ENCODE data around the gene RNF34.

The RNF34 gene

DNA sequence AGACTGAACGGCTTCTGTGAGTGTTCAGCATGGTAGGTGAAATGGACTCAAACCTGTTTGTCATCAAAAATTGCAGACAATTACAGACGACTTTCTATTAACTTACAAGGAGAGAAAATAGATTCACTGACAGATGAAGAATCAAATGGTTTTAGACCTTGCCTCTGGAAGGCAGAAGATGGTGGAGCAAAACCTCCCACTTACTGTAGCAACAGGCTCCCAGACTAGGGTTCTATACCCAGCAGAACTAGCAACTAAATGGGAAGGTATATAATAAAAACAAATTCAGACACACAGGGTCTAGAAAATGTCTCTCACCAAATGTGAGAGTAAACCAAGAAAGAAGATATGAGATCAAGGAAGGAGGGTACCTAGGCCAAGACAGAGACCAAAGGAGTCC lies 36.8 kb downstream of the RNF34 start:
- in situ Hi-C loops (cut with MboI; ENCODE audit: low sequenced_read_pairs) = no loop called here

DNA sequence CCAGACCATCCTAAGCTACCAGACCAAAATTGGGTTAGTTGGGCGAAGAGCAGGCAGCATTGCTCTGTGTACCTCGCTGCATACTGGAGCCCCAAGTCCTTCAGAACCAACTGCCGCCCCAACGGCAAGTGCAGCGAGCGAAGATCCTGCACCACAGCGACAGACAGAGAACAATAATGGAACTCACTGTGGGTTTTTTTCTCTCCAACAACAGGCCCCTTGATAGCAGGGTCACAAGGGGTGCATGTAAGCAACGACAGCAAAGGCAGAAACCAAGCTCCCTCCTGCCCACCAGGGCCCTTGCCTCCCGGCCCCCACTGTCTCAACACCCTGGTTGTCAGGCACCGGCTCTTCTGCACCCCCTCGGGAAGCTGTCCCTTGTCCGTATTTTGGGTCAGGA lies 39.0 kb downstream of the RNF34 start:
- in situ Hi-C loops (cut with MboI; ENCODE audit: low sequenced_read_pairs) = no loop called here

DNA sequence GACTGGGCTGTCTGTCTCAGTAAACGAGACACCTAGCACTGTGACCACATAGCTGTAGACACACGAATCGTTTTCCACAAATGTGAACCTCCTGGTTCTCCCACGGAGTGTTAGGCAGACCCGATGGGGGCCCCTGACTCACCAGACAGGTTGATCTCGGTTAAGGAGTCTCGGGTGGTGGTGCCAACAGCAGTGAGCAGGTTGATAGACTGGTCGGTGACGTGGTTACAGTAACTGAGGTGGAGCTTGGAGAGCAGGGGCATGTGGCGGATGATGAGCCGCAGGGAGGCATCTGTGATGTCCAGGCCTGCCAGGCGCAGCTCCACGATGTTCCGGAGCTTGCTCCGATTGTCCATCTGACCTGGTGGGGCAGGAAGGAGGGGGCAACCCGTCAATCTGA lies 39.8 kb downstream of the RNF34 start:
- in situ Hi-C loops (cut with MboI; ENCODE audit: low sequenced_read_pairs) = no loop called here

DNA sequence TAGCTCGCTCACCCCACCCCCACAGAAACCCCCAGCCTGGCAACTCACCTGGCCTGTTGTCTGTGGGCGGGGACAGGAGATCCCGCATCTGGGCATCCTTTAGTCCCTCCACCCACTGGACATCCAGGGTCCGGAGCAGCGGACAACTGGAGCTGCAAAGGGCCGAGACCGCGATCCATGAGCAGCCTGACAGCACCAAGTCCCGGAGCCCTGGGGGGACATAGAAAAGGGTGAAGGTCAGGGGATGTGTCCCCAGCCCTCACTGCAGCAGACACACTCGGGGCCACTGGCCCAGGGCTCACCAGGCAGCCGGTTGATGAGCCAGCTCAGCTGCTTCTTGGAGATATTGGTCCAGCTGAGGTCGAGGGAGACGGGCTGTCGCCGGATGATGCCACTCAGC lies 40.9 kb downstream of the RNF34 start:
- in situ Hi-C loops (cut with MboI; ENCODE audit: low sequenced_read_pairs) = no loop called here

DNA sequence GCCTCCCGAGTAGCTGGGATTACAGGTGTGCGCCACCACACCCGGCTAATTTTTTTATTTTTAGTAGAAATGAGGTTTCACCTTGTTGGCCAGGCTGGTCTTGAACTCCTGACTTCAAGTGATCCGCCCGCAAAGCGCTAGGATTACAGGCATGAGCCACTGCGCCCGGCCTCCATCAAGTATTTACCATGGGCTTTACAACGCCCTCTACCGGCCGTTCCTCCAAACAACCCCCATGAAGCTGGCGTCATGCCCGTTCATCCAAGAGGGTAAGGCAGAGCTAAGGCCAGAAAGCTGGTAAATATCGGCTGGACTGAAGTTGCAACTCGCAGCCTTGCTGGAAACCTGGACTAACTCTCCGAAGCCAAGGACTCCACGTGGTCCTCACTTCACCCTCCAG lies 41.6 kb downstream of the RNF34 start:
- in situ Hi-C loops (cut with MboI; ENCODE audit: low sequenced_read_pairs) = no loop called here

DNA sequence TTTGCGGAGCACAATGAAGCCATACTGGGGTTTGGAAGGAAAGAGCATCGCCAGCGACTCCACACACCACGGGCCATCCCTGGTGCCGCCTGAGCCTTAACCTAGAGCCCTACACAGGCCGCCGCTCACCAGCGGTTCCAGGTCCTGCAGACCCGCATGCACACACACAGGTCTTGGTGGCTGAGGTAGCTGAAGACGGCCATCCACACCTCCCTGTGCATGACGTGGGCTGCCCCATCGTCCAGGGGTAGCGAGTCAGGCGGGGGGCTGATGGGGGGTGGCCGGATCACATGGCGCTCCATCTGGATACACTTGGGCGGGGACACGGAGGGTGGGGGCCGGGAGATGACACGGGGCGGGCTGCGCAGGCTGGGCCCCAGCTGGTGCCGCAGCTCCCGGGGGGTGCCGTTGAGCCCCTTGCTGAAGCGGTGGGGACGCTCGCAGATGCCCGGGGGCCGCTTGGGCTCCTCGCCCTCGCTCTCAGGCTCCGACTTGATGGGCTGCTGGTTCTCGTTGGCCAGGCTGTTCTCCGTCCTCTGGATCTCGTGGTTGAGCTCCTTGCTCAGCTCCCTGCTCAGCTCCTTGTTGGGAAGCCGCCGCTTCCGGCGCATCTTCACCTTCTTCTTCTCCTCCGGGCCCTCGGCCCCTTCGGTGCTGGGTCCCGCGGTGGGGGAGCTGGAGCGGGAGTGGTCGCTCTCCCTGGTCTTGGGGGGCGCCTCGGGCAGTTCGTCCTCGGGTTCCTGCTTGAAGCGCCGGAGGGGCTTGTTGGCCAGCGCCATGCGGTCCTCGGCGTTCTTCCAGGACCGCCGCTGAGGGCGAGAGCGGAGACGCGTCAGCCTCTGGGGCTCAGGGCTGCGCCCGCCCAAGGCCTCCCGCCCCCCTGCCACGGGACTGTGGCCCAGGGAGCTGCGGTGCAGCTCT lies 42.4 kb downstream of the RNF34 start:
- in situ Hi-C loops (cut with MboI; ENCODE audit: low sequenced_read_pairs) = no loop called here

DNA sequence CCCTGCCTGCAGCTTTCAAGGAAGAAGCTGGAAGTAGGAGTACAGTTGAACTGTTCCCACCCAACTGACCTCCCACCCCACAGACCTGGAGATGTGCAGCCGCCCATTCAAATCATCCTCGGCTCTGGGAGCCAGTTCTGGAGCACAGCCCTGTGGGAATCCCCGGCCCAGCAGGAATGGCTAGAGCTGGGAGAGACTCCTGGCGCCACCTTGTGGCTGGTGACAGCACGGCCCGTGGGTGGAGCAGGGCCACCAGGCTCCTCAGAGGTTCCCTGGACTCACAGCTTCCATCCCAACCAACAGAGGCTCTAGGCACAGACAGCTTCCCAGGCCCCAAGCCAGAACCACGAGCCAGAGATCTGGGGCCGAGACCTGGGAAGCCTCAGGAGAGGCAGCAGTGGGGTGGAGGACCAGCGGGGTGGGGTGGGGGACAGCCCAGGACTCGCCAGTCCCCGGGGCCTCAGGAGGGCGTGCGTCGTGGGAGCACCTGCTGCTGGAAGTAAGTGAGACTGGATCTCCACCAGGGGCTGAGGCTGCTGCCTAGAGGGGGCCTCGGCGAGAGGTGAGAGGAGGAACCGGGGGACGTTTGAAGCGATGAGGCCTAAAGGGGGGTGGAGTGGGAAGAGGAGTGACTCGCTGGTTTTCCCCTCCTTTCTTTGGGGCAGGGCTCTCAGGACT lies 43.4 kb downstream of the RNF34 start:
- in situ Hi-C loops (cut with MboI; ENCODE audit: low sequenced_read_pairs) = no loop called here

DNA sequence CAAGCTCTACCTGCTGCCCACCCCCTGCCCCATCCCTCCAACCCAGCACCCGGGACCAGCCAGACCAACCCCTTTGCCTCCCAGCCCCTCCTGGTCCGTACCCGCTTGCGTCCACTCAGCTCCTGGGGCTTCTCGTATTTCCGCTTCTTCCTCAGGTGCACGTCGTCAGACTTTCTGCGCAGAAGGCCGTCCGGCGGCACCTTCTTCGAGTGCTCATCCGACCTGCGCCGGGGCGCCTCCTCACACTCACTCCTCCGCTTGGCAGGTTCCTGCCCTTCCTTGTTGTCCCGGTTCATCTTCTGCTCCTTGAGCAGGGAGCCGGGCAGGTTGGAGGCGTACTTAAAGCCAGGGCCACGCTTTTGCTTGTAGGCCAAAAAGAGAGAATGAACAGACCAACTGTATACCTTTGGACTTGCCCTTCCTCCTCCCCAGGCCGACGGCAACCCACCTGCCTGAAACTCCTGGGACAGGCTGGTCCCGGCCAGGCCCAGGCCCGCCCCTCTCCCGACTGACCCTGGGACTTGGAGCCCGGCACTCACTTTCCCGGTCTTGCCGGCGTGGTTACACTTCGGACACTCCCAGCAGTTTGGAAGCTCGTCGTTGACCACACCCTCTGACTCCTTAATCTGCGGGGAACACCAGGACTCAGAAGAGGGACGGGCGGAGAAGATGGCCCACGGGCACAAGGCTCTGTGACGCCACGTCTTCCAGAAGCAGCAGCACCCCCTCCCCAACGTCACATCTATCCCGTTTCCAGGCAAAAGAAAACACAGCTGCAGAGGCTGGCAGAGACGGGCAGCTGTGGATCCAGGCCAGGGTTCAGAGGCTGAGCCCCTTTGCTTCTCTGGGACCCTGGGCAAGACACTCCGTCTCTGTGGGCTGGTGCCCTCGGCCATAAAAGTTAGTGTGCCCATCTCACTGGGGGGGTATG lies 44.3 kb downstream of the RNF34 start:
- in situ Hi-C loops (cut with MboI; ENCODE audit: low sequenced_read_pairs) = no loop called here

DNA sequence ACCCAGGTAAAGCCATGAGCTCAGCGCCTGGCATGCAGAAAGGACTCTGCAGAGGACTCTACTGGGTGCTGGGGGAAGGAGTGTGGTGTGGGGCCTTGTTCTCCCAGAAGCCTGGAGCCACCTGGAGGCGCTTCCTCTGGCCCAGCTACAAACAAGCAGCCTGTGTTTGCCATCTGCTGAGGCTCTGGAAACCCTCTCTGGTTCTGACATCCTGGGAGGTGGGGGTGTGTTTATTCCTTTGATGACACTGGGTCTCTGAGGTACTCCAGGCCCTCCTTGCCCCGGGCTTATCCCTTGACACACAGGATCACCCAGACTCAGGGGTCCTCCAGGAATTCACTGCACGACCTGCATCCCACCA lies 44.9 kb downstream of the RNF34 start:
- in situ Hi-C loops (cut with MboI; ENCODE audit: low sequenced_read_pairs) = no loop called here

DNA sequence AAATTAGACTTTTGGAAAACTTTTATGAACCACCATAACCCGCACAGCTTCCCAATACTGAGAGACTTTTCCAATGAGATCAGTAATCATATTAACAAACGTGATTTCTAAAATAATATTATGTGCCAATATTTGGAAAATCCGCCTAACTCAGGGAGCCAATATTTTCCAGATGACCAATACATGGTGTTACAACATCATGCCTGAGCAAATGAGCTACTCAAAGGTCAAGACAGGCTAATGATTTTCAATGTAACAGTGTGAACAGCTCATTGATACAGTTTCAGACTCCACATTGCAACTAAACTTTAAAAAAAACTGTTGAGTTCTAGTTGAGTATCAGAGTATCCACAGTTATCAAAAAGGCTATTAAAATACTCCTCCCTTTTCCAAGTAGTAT lies 46.8 kb downstream of the RNF34 start:
- in situ Hi-C loops (cut with MboI; ENCODE audit: low sequenced_read_pairs) = no loop called here

DNA sequence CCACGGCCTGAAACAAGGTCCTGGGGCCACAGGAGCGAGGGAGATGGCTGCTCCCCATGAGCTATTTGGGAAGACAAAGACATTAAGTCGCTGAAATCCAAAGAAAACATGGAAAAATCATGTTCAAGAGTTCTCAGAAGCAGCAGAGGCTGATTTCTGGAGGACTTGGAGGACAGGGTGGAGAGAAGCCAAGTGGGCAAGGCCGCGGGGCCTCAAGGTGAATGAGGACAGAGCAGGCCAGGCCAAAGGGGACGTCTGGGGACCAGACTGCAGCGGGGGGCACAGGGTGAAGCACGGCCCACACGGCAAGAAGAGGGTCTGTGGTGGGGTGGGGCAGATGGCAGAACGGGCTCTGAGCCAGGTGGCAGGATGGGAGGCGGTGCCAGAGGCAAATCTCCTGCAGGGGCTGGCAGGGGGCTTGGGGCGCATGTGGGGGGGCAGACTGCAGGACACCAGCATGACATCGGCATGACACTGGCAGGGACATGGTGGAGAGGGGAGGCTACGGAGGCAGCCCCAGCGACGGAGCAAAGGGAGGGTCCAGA lies 48.9 kb downstream of the RNF34 start:
- in situ Hi-C loops (cut with MboI; ENCODE audit: low sequenced_read_pairs) = no loop called here

DNA sequence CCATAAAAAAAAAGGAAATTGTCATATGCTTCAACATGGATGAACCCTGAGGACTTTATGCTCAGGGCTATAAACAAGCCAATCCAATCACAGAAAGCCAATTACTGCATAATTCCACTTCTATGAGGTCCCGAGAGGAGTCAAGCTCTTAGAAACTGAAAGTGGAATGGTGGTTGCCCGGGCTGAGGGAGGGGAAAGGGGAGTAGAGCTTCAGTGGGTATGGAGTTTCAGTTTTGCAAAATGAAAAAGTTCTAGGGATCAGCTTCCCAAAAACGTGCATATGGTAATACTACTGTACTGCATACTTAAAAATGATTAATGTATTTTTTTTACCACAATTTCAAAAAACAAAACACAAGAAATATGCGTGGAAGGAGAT lies 52.0 kb downstream of the RNF34 start:
- in situ Hi-C loops (cut with MboI; ENCODE audit: low sequenced_read_pairs) = no loop called here

DNA sequence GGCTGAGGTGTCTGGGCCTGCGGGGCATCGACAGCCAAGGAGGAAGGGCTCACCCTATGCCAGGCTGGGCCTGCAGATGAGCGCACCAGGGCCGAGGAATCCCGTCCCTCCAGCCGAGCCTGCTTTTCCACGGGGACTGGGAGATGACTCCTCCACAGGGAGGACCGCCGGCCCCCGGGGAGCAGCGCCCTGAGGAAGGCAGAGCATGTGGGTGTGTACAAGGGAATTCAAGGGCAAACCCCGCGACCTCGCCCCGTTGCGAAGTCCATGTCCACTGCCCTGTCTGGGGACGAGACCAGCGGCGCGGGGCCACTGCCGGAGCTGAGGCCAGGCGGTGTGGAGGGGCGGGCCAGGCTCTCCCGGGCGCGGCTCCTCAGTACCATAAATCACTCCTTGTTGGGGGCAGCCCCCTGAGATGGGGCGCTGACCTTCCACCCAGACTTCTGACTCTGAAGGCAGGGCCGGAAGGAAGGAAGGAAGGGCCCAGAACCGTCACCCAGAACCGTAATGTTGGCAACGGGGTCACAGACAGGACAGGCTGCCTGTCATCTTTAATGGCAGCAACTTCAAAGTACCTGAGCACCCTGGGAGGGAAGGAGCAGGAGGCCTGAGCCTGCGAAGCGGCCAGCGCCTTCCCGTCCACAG lies 52.5 kb downstream of the RNF34 start:
- in situ Hi-C loops (cut with MboI; ENCODE audit: low sequenced_read_pairs) = no loop called here

DNA sequence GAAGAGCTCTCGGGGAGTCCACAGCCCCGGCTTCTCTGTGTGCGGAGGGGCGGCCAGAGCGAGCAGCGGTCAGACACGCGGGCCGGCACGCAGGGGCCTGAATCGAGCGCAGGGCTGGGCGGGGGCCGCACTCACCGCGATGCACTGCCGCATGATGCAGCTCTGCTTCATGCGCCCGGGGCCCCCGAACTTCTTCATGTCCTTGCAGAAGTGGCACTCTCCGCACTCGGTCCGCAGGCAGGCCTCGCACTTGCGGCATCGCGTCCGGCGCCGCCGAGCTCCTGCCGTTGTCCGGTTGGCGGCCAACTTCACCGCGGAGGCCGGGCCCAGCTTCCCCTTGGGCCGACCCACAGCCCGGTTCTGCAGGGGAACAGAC lies 53.1 kb downstream of the RNF34 start:
- in situ Hi-C loops (cut with MboI; ENCODE audit: low sequenced_read_pairs) = no loop called here

DNA sequence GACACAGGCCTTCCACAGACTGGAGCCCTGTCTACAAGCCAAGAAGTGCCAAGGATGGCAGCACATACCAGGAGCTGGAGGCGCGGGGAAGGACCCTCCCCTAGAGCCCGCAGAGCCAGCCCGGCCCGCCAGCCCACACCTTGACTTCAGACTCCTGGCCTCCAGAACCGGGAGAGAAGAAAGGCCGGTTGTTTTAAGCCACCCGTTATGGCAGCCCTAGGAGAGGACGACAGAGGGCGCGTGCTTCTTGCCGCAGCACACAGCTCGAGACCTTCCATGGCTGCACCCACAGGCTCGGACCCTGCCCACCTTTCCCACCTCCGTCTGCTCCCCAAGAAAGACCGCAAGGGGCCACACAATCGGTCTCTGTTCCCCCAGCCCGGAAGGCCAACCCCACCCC lies 53.7 kb downstream of the RNF34 start:
- in situ Hi-C loops (cut with MboI; ENCODE audit: low sequenced_read_pairs) = no loop called here

DNA sequence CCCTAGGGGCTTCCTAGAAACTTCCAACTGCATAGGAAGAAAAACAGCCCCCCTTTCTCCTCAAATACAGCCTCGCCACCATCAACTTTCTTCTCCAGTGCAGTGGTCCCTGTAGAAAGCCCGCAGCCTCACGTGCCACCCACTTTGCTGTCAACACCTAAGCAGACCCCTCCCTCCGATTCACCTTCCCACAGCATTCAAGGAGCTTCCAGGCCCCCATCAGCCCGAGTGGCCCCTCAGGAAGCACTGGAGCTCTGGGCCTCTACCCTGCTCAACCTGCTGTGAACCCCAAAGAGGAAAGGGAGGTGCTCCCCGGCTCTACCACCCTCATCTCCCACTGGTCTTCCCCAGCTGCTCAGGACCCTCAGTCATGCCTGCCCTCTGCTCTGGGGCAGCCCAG lies 55.0 kb downstream of the RNF34 start:
- in situ Hi-C loops (cut with MboI; ENCODE audit: low sequenced_read_pairs) = no loop called here

DNA sequence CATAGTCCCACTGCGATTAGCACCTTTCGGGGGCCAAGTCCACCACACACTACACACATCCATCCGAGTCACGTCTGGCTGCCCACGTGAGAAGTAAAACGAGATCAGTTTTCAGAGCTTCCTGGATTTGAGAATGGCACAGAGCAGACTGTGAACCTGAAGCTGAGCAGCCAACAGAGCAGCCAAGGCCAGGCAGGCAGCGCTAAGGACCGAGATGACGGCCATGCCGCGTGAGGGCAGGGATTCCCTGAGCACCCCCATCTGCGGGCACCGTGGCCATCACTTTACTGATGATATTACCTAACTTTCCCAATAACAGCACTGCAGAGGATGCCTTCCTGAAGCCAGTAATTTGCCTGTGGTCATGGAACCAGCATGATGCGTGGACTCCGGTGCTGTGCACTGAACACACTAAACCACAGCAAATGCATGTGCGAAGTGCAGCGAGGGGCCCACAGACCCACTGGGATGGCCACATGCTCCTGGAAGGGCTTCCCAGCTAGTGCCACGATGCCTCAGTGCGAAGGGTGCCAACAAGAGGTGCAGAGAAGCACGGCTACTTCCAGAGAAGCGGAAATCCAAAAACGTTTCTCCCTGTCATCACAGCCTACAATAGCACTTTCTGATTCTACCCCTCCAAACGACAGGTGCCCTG lies 56.0 kb downstream of the RNF34 start:
- in situ Hi-C loops (cut with MboI; ENCODE audit: low sequenced_read_pairs) = no loop called here

DNA sequence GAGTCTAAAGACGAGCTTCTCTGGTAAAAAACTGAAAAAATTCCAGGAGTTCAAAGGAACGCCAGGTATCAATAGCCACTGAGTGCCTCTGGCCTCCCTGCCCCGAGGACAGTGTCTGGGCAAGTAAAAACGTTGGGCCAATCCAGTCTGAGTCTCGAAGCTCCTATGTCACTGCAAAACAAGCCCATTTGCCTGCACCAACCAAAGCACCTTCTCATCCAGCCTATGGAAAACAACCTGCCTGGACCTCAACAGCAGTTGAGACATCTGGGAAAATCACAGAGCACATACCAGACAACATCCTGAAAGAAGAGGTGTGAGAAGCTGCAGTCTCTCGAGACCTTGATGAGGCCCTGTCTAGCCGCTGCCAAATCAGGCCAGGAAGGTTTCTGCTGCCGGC lies 56.6 kb downstream of the RNF34 start:
- in situ Hi-C loops (cut with MboI; ENCODE audit: low sequenced_read_pairs) = no loop called here

DNA sequence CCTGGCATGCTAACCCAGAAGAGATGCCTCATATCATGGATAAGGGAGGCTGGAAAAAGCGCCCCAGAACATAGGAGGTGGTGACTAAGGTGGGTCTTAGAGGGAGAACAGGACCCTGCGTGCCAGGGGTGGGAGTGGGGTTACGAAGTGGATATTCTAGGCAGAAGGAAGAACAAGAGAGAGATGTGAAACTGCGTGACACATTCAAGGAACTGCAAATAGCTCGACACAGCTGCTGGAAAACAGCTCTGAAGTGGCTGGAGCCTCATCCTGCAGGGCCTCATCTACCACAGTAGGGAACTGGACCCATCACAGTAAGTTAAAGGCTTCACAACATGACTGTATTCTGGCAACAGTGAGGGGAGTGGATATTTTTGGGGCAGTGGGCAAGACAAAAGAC lies 61.1 kb downstream of the RNF34 start:
- in situ Hi-C loops (cut with MboI; ENCODE audit: low sequenced_read_pairs) = no loop called here

DNA sequence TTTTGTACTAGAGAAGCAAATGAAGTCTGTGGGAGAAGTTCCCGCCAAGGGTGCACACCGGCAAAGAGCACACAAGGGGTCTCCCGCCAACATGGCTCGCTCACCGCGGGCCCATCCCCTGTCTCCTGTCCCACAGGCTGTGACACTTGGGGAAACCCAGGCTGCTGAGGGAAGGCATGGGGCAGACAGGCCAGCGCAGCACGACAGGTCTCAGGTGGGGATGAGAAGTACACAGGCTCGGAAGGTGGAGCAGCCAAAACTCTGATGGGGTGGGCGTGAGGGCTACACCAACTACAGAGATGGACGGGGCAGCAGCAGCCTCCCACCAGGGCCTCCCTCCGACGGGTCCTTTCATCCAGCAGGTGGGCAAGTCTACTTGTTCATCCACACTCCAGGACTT lies 64.4 kb downstream of the RNF34 start:
- in situ Hi-C loops (cut with MboI; ENCODE audit: low sequenced_read_pairs) = no loop called here
